H9 (cell line): ENCODE results near the gene SUOX. TPM values are rescaled to one million over a fixed set of nuclear protein-coding genes. Genes with fewer than 3 reads are reported as not detected.

Source experiments
- DNase-seq: peaks from one replicate; pipeline ENCODE4 v3.0.0-alpha.2; 2017
- H2AFZ ChIP-seq: one replicate; pipeline ENCODE4 v1.6.1; 2013; ENCODE audit warnings: mild to moderate bottlenecking, low read length, control low read depth, moderate library complexity
- H2AK5ac ChIP-seq: 2 replicates; pipeline ENCODE4 v1.6.1; 2013; ENCODE audit warnings: low read length, control low read depth, mixed read lengths; ENCODE audit not compliant: insufficient read length
- H2BK120ac ChIP-seq: one replicate; pipeline ENCODE4 v1.6.1; 2013; ENCODE audit warnings: low read depth, mild to moderate bottlenecking, low read length, control low read depth, inconsistent platforms; ENCODE audit not compliant: poor library complexity, severe bottlenecking
- H2BK12ac ChIP-seq: 2 replicates; pipeline ENCODE4 v1.6.1; 2013; ENCODE audit warnings: low read length, control low read depth, mixed read lengths, low read depth; ENCODE audit not compliant: insufficient read length
- H2BK15ac ChIP-seq: 2 replicates; pipeline ENCODE4 v1.6.1; 2013; ENCODE audit warnings: low read depth, low read length, control low read depth
- H2BK20ac ChIP-seq: one replicate; pipeline ENCODE4 v1.6.1; 2013; ENCODE audit warnings: low read depth, mild to moderate bottlenecking, low read length, control low read depth, inconsistent platforms; ENCODE audit not compliant: poor library complexity, severe bottlenecking
- H2BK5ac ChIP-seq: 2 replicates; pipeline ENCODE4 v1.6.1; 2013; ENCODE audit warnings: low read length, control low read depth, mixed read lengths; ENCODE audit not compliant: insufficient read length
- H3K14ac ChIP-seq: 2 replicates; pipeline ENCODE4 v1.6.1; 2013; ENCODE audit warnings: low read length, control low read depth; ENCODE audit not compliant: insufficient read depth
- H3K18ac ChIP-seq: 2 replicates; pipeline ENCODE4 v1.6.1; 2013; ENCODE audit warnings: low read depth, mild to moderate bottlenecking, mixed read lengths, low read length, control low read depth; ENCODE audit not compliant: insufficient read length
- H3K23ac ChIP-seq: 2 replicates; pipeline ENCODE4 v1.6.1; 2013; ENCODE audit warnings: low read length, control low read depth, mixed read lengths, low read depth; ENCODE audit not compliant: insufficient read length
- H3K23me2 ChIP-seq: 2 replicates; pipeline ENCODE4 v1.6.1; 2013; ENCODE audit warnings: low read depth, mild to moderate bottlenecking, mixed read lengths, low read length, control low read depth; ENCODE audit not compliant: insufficient read length, poor library complexity, severe bottlenecking
- H3K27ac ChIP-seq: 2 replicates; pipeline ENCODE4 v1.5.1; 2013; ENCODE audit warnings: low read length, control low read depth, mixed read lengths, low read depth; ENCODE audit not compliant: insufficient read length
- H3K27me3 ChIP-seq: 2 replicates; pipeline ENCODE4 v1.6.1; 2013; ENCODE audit warnings: low read length, control low read depth, inconsistent platforms; ENCODE audit not compliant: insufficient read depth
- H3K4ac ChIP-seq: 2 replicates; pipeline ENCODE4 v1.6.1; 2013; ENCODE audit warnings: low read depth, mild to moderate bottlenecking, control low read depth, inconsistent platforms, low read length, moderate library complexity
- H3K4me1 ChIP-seq: 2 replicates; pipeline ENCODE4 v1.6.1; 2013; ENCODE audit warnings: low read length, control low read depth, inconsistent platforms; ENCODE audit not compliant: insufficient read depth
- H3K4me2 ChIP-seq: 2 replicates; pipeline ENCODE4 v1.6.1; 2013; ENCODE audit warnings: low read length, control low read depth, mixed read lengths; ENCODE audit not compliant: insufficient read length, insufficient read depth
- H3K56ac ChIP-seq: 2 replicates; pipeline ENCODE4 v1.6.1; 2013; ENCODE audit warnings: low read depth, mild to moderate bottlenecking, mixed read lengths, low read length, control low read depth; ENCODE audit not compliant: insufficient read length
- H3K79me1 ChIP-seq: 2 replicates; pipeline ENCODE4 v1.6.1; 2013; ENCODE audit warnings: low read depth, mild to moderate bottlenecking, moderate library complexity, low read length, control low read depth, inconsistent platforms; ENCODE audit not compliant: insufficient read depth, poor library complexity, severe bottlenecking
- H3K79me2 ChIP-seq: 2 replicates; pipeline ENCODE4 v1.6.1; 2013; ENCODE audit warnings: low read length, control low read depth, inconsistent platforms; ENCODE audit not compliant: insufficient read depth
- H3K9ac ChIP-seq: 2 replicates; pipeline ENCODE4 v1.6.1; 2013; ENCODE audit warnings: low read length, control low read depth, mixed read lengths; ENCODE audit not compliant: insufficient read length; ENCODE audit errors: extremely low read depth
- H3K9me3 ChIP-seq: one replicate; pipeline ENCODE4 v1.6.1; 2013; ENCODE audit warnings: low read depth, low read length, inconsistent platforms; ENCODE audit not compliant: control insufficient read depth
- H3T11ph ChIP-seq: one replicate; pipeline ENCODE4 v1.6.1; 2013; ENCODE audit warnings: mild to moderate bottlenecking, low read length, control low read depth, inconsistent platforms
- H4K20me1 ChIP-seq: one replicate; pipeline ENCODE4 v1.6.1; 2013; ENCODE audit not compliant: control insufficient read depth, insufficient read length, insufficient read depth
- H4K5ac ChIP-seq: 2 replicates; pipeline ENCODE4 v1.6.1; 2013; ENCODE audit warnings: low read depth, mild to moderate bottlenecking, mixed read lengths, low read length, control low read depth; ENCODE audit not compliant: insufficient read length
- H4K8ac ChIP-seq: replicated peaks from 2 replicates; pipeline ENCODE4 v1.6.1; 2013; ENCODE audit warnings: low read length, control low read depth, mixed read lengths, low read depth; ENCODE audit not compliant: insufficient read length
- H4K91ac ChIP-seq: 2 replicates; pipeline ENCODE4 v1.6.1; 2013; ENCODE audit warnings: low read depth, mild to moderate bottlenecking, moderate library complexity, mixed read lengths, low read length, control low read depth; ENCODE audit not compliant: insufficient read length
- H3K27ac Mint-ChIP-seq, 3 experiments: 2 replicates in 2 of 3; 3 replicates in 1 of 3; pipeline ENCODE4 v1.8.0; 2020 to 2021; ENCODE audit warnings: mixed read lengths in 3 of 3, mild to moderate bottlenecking in 1 of 3, moderate library complexity in 1 of 3
- H3K27me3 Mint-ChIP-seq: 2 replicates; pipeline ENCODE4 v1.8.0; 2021; ENCODE audit warnings: low read depth, mild to moderate bottlenecking, moderate library complexity, mixed read lengths
- H3K36me3 Mint-ChIP-seq, 3 experiments: 2 replicates in 2 of 3; 3 replicates in 1 of 3; pipeline ENCODE4 v1.8.0; 2020 to 2021; ENCODE audit warnings: low read depth in 3 of 3, mixed read lengths in 3 of 3; ENCODE audit not compliant: insufficient read depth in 1 of 3
- H3K4me1 Mint-ChIP-seq, 2 experiments: 2 replicates each; pipeline ENCODE4 v1.8.0; 2020; ENCODE audit warnings: mixed read lengths in 2 of 2
- H3K4me3 Mint-ChIP-seq, 2 experiments: 2 replicates in 1 of 2; 3 replicates in 1 of 2; pipeline ENCODE4 v1.8.0; 2020 to 2021; ENCODE audit warnings: mild to moderate bottlenecking in 2 of 2, mixed read lengths in 2 of 2, moderate library complexity in 1 of 2
- H3K9me3 Mint-ChIP-seq, 2 experiments: 2 replicates in 1 of 2; 3 replicates in 1 of 2; pipeline ENCODE4 v1.8.0; 2020; ENCODE audit warnings: mild to moderate bottlenecking in 2 of 2, mixed read lengths in 2 of 2, moderate library complexity in 1 of 2
- WGBS: extraction: QIAGEN DNeasy Blood & Tissue Kit; methylation state at CpG from one replicate; pipeline ENCODE4 v1.1.7; 2013; ENCODE audit warnings: missing lambda C conversion rate, low lambda C conversion rate, mixed read lengths; ENCODE audit not compliant: insufficient read length; ENCODE audit errors: extremely low coverage; 5-methylcytosine and 5-hydroxymethylcytosine counted together
- total RNA-seq: library from RNA; stranded (reverse); gene quantifications from 2 replicates; pipeline ENCODE4 v1.2.1, GENCODE V29; 2021
- TF ChIP-seq, protein P1 (sequence below): fragments of 200-600 bp; sonication (generic); conservative IDR thresholded peaks from 3 replicates; pipeline ENCODE4 v1.8.0; 2021; ENCODE audit warnings: antibody characterized with exemption, mild to moderate bottlenecking

SUOX gene
- total RNA-seq, 1 experiment from 2014 or later, result 21.0 TPM

DNA sequence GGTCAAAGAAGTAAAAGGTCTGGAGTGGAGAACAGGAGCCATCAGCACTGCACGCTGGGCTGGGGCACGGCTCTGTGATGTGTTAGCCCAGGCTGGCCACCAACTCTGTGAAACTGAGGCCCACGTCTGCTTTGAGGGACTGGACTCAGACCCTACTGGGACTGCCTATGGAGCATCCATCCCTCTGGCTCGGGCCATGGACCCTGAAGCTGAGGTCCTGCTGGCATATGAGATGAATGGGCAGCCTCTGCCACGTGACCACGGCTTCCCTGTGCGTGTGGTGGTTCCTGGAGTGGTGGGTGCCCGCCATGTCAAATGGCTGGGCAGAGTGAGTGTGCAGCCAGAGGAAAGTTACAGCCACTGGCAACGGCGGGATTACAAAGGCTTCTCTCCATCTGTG is 7.1 kb downstream of the SUOX start:
- TF ChIP-seq, protein P1, sequence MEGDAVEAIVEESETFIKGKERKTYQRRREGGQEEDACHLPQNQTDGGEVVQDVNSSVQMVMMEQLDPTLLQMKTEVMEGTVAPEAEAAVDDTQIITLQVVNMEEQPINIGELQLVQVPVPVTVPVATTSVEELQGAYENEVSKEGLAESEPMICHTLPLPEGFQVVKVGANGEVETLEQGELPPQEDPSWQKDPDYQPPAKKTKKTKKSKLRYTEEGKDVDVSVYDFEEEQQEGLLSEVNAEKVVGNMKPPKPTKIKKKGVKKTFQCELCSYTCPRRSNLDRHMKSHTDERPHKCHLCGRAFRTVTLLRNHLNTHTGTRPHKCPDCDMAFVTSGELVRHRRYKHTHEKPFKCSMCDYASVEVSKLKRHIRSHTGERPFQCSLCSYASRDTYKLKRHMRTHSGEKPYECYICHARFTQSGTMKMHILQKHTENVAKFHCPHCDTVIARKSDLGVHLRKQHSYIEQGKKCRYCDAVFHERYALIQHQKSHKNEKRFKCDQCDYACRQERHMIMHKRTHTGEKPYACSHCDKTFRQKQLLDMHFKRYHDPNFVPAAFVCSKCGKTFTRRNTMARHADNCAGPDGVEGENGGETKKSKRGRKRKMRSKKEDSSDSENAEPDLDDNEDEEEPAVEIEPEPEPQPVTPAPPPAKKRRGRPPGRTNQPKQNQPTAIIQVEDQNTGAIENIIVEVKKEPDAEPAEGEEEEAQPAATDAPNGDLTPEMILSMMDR, result no peak
- Histone ChIP-seq H4K91ac (no peak overlapping the region), H3K9ac (no peak overlapping the region), H3K79me2 (no peaks in the 10 kb centered on the region), H3K79me1 (no peaks in the 10 kb centered on the region), H3K9me3 (no peaks in the 10 kb centered on the region), H2BK20ac (no peak overlapping the region), H3T11ph (no peak overlapping the region), H2AFZ (no peak overlapping the region), H2BK5ac (no peak overlapping the region), H3K4me1 (no peaks in the 10 kb centered on the region), H3K23me2 (peaks cover 7% of the 10 kb centered on the region), H2BK120ac (no peak overlapping the region), H4K20me1 (no peaks in the 10 kb centered on the region), H3K27ac (no peak overlapping the region), H3K18ac (no peak overlapping the region), H2BK12ac (no peak overlapping the region), H3K56ac (no peak overlapping the region), H3K27me3 (no peaks in the 10 kb centered on the region), H3K4me2 (no peak overlapping the region), H4K8ac (no peak overlapping the region), H3K14ac (no peak overlapping the region), H3K23ac (no peak overlapping the region), H4K5ac (no peak overlapping the region), H3K4ac (no peak overlapping the region), H2BK15ac (no peak overlapping the region), H2AK5ac (no peak overlapping the region)
- H3K27ac Mint-ChIP-seq, result peak overlapping the region in 2 of 3 experiments; percentile 2 to 69; a peak in 2 of 7 replicates
- no peaks in the 10 kb centered on the region for H3K27me3 Mint-ChIP-seq
- peaks cover 21 to 46% (median 40%) of the 10 kb centered on the region in 3 experiments for H3K36me3 Mint-ChIP-seq
- DNase-seq, result no peak
- H3K4me3 Mint-ChIP-seq, result no peak overlapping the region
- WGBS, result no CpG with 5 or more reads among the region's 10 CpGs
- H3K9me3 Mint-ChIP-seq, result no peaks in the 10 kb centered on the region
- H3K4me1 Mint-ChIP-seq, result peaks cover 10 to 20% of the 10 kb centered on the region in 2 experiments
